Keratinocyte (primary cell): ENCODE data around the gene AKAP6. TPM values are rescaled to one million over a fixed set of nuclear protein-coding genes. Genes with fewer than 3 reads are reported as not detected.
"Not testable (repeated sequence)": the region's sequence is repeated elsewhere in the genome, so short reads cannot be mapped to it uniquely, and the experiment has no call there.

Experiments used
- DNase-seq: peaks from one replicate; pipeline ENCODE4 v3.0.0-alpha.2; 2011; ENCODE audit warnings: low read depth, missing footprints, low spot score
- FAIRE-seq: peaks from 2 replicates; lab custom pipeline; 2011; peaks lifted over from hg19 to GRCh38; lab: Jason Lieb, UNC
- H2AFZ ChIP-seq: 2 replicates; pipeline ENCODE4 v1.6.0; 2012; ENCODE audit warnings: low read length, control low read depth, inconsistent platforms; ENCODE audit not compliant: control insufficient read depth
- H3K27ac ChIP-seq: 2 replicates; pipeline ENCODE4 v1.5.1; 2011; ENCODE audit warnings: low read length; ENCODE audit not compliant: control insufficient read depth, insufficient read depth
- H3K27me3 ChIP-seq: 3 replicates; pipeline ENCODE4 v1.6.0; 2011; ENCODE audit warnings: low read length; ENCODE audit not compliant: control insufficient read depth, insufficient read depth; ENCODE audit errors: extremely low read depth
- H3K36me3 ChIP-seq, 2 experiments: 2 replicates in 1 of 2; 3 replicates in 1 of 2; pipeline ENCODE4 v1.5.1; 2011; ENCODE audit warnings: low read length in 2 of 2, mild to moderate bottlenecking in 1 of 2; ENCODE audit not compliant: control insufficient read depth in 2 of 2, insufficient read depth in 2 of 2; ENCODE audit errors: extremely low read depth in 1 of 2
- H3K4me1 ChIP-seq: 3 replicates; pipeline ENCODE4 v1.5.1; 2011; ENCODE audit warnings: low read length; ENCODE audit not compliant: control insufficient read depth, insufficient read depth; ENCODE audit errors: extremely low read depth
- H3K4me2 ChIP-seq: 3 replicates; pipeline ENCODE4 v1.6.0; 2011; ENCODE audit warnings: low read depth, low read length; ENCODE audit not compliant: control insufficient read depth, insufficient read depth; ENCODE audit errors: extremely low read depth
- H3K4me3 ChIP-seq, 3 experiments: fragments of 200-600 bp in 1 of 3; sonication (generic) in 1 of 3; 2 replicates in 2 of 3; 3 replicates in 1 of 3; pipeline ENCODE4 v1.5.1; 2011 to 2016; ENCODE audit warnings: low read length in 3 of 3, mild to moderate bottlenecking in 3 of 3, control low read depth in 2 of 3, inconsistent platforms in 1 of 3, low read depth in 1 of 3, mixed read lengths in 1 of 3, mixed run types in 1 of 3, moderate library complexity in 1 of 3; ENCODE audit not compliant: control insufficient read depth in 2 of 3, insufficient read depth in 2 of 3; ENCODE audit errors: extremely low read depth in 1 of 3
- H3K79me2 ChIP-seq: 2 replicates; pipeline ENCODE4 v1.6.0; 2012; ENCODE audit warnings: low read length; ENCODE audit not compliant: control insufficient read depth, insufficient read depth
- H3K9ac ChIP-seq: 3 replicates; pipeline ENCODE4 v1.6.0; 2011; ENCODE audit warnings: low read length; ENCODE audit not compliant: control insufficient read depth, insufficient read depth; ENCODE audit errors: extremely low read depth
- H3K9me1 ChIP-seq: 3 replicates; pipeline ENCODE4 v1.6.0; 2011; ENCODE audit warnings: low read length; ENCODE audit not compliant: control insufficient read depth, insufficient read depth; ENCODE audit errors: extremely low read depth
- H3K9me3 ChIP-seq: 2 replicates; pipeline ENCODE4 v1.5.1; 2012; ENCODE audit warnings: low read depth, low read length; ENCODE audit not compliant: control insufficient read depth
- H4K20me1 ChIP-seq: 3 replicates; pipeline ENCODE4 v1.6.0; 2011; ENCODE audit warnings: low read length; ENCODE audit not compliant: control insufficient read depth, insufficient read depth; ENCODE audit errors: extremely low read depth
- CTCF ChIP-seq, 3 experiments: IDR thresholded peaks in 1 of 3; conservative IDR thresholded peaks in 1 of 3; optimal IDR thresholded peaks in 1 of 3; 2 replicates in 2 of 3; 3 replicates in 1 of 3; pipeline versions ENCODE3 to v1.5.1; 2011; ENCODE audit warnings: low read length in 3 of 3, mild to moderate bottlenecking in 3 of 3, moderate library complexity in 2 of 3, control low read depth in 1 of 3, inconsistent platforms in 1 of 3; ENCODE audit not compliant: insufficient read depth in 2 of 3; ENCODE audit errors: extremely low read depth in 1 of 3
- EZH2 ChIP-seq: IDR thresholded peaks from one replicate; pipeline ENCODE4 v1.6.1; 2012; ENCODE audit warnings: inconsistent platforms, mild to moderate bottlenecking, low read length, moderate library complexity
- dilution Hi-C: fragments of 300-500 bp; cut with MboI; formaldehyde crosslinking; loops from one replicate; pipeline ENCODE4 v1.7.0; 2020; ENCODE audit warnings: low sequenced_read_pairs; ENCODE audit not compliant: extremely low pct_ligation_motif_present
- polyA plus RNA-seq, 5 experiments: library from polyadenylated mRNA; depleted of rRNA in 3 of 5; stranded (reverse) in 3 of 5; stranded (forward) in 1 of 5; unstranded in 1 of 5; fragments of >200 nt; gene quantifications; 1 replicate in 1 of 5; 2 replicates in 3 of 5; 3 replicates in 1 of 5; pipeline versions ENCODE4 v1.2.1 to v1.2.3, GENCODE V29; 2011 to 2012; ENCODE audit warnings: missing spikeins in 2 of 5, low read depth in 1 of 5, low replicate concordance in 1 of 5

AKAP6 gene
- polyA plus RNA-seq, 1 donor (not counting 4 experiments of a cell fraction or from before 2014, with no cell fraction given) = 2.0 TPM

- H3K27ac ChIP-seq = no peak overlapping the region
- H3K27me3 ChIP-seq = peaks cover 5% of the 10 kb centered on the region
- DNase-seq (no peak), FAIRE-seq (no peak)
- no peaks in the 10 kb centered on the region for H3K4me1 ChIP-seq
- no peaks in the 10 kb centered on the region for H3K36me3 ChIP-seq
- no peaks in the 10 kb centered on the region for H3K9me3 ChIP-seq
- no peak overlapping the region for H3K9ac ChIP-seq
- H3K79me2 ChIP-seq = no peaks in the 10 kb centered on the region
- no peak overlapping the region for H2AFZ ChIP-seq
- no peak overlapping the region for H3K4me2 ChIP-seq
- no peaks in the 10 kb centered on the region for H4K20me1 ChIP-seq
- dilution Hi-C loops = loop anchor here (25.0 kb wide), 2 partner anchors 1210 to 1735 kb away; no protein-coding TSS in a partner anchor
- H3K9me1 ChIP-seq = no peaks in the 10 kb centered on the region
- H3K4me3 ChIP-seq = no peak overlapping the region
- TF ChIP-seq CTCF (optimal IDR thresholded peaks at IDR 0.05 in 1 of 3, IDR thresholded peaks at IDR 0.05 in 1 of 3, conservative IDR thresholded peaks at IDR 0.05 in 1 of 3; ENCODE audit: extremely low read depth in 1 of 3, insufficient read depth in 2 of 3, low read length in 3 of 3) = no peak
- no peak for TF ChIP-seq EZH2
These were observed 247.9 kb downstream of the AKAP6 start for GRCh38 chr14:32576977-32577376.

GRCh38 chr14:32578181-32578580, 249.1 kb downstream of the AKAP6 start:
- Histone ChIP-seq H2AFZ (no peak overlapping the region), H3K4me1 (no peaks in the 10 kb centered on the region), H3K27ac (no peak overlapping the region), H3K79me2 (no peaks in the 10 kb centered on the region), H3K9me3 (no peaks in the 10 kb centered on the region), H3K4me2 (no peak overlapping the region), H3K9me1 (no peaks in the 10 kb centered on the region), H3K27me3 (peaks cover 3% of the 10 kb centered on the region), H4K20me1 (no peaks in the 10 kb centered on the region), H3K4me3 (no peak overlapping the region), H3K9ac (no peak overlapping the region), H3K36me3 (no peaks in the 10 kb centered on the region)
- no peak for FAIRE-seq
- DNase-seq = no peak
- dilution Hi-C loops = loop anchor here (25.0 kb wide), 2 partner anchors 1209 to 1734 kb away; no protein-coding TSS in a partner anchor
- TF ChIP-seq CTCF (optimal IDR thresholded peaks at IDR 0.05 in 1 of 3, IDR thresholded peaks at IDR 0.05 in 1 of 3, conservative IDR thresholded peaks at IDR 0.05 in 1 of 3; ENCODE audit: extremely low read depth in 1 of 3, insufficient read depth in 2 of 3, low read length in 3 of 3) (no peak), EZH2 (no peak)

- not testable (repeated sequence) for H3K9ac ChIP-seq, H3K79me2 ChIP-seq, H3K4me2 ChIP-seq, H3K27me3 ChIP-seq, FAIRE-seq, H3K4me1 ChIP-seq, H3K9me3 ChIP-seq, H2AFZ ChIP-seq, H3K27ac ChIP-seq, H3K36me3 ChIP-seq, H3K9me1 ChIP-seq, H3K4me3 ChIP-seq, DNase-seq, H4K20me1 ChIP-seq
- dilution Hi-C loops = loop anchor here (25.0 kb wide), 2 partner anchors 1204 to 1729 kb away; no protein-coding TSS in a partner anchor
These were observed 254.3 kb downstream of the AKAP6 start for GRCh38 chr14:32583427-32583826.
